Measurements from ENCODE around the gene SLC6A19.

SLC6A19 gene

GRCh38 chr5:1231354-1231905 is 30.0 kb downstream of the SLC6A19 start:
- no peak overlapping the region for H3K4me3 Mint-ChIP-seq
- H3K27me3 Mint-ChIP-seq = peaks cover 53% of the 10 kb centered on the region
- CTCF ChIA-PET = no interaction called here
- peaks cover 9% of the 10 kb centered on the region for H3K9me3 Mint-ChIP-seq
- no peak overlapping the region for H3K27ac Mint-ChIP-seq
- H3K4me1 Mint-ChIP-seq = peaks cover 31% of the 10 kb centered on the region
- DNase-seq = no peak
- H3K36me3 Mint-ChIP-seq = peaks cover 2% of the 10 kb centered on the region

GRCh38 chr5:1232780-1233179 is 31.4 kb downstream of the SLC6A19 start:
- Mint-ChIP-seq H3K4me1 (peaks cover 28% of the 10 kb centered on the region), H3K36me3 (peaks cover 2% of the 10 kb centered on the region), H3K9me3 (peaks cover 9% of the 10 kb centered on the region), H3K27ac (no peak overlapping the region), H3K27me3 (peaks cover 48% of the 10 kb centered on the region), H3K4me3 (no peak overlapping the region)
- CTCF ChIA-PET = no interaction called here
- no peak for DNase-seq

GRCh38 chr5:1235379-1235778 is 34.0 kb downstream of the SLC6A19 start:
- Mint-ChIP-seq H3K9me3 (peaks cover 9% of the 10 kb centered on the region), H3K27me3 (peaks cover 22% of the 10 kb centered on the region), H3K4me1 (peaks cover 2% of the 10 kb centered on the region), H3K4me3 (no peak overlapping the region), H3K27ac (no peak overlapping the region), H3K36me3 (peaks cover 2% of the 10 kb centered on the region)
- CTCF ChIA-PET = interaction anchor here (0.8 kb wide), 1 partner anchor 68 kb away, joined by 4 read pairs; no protein-coding TSS in a partner anchor
- no peak for DNase-seq

- H3K27ac Mint-ChIP-seq = no peak overlapping the region
- no peak for DNase-seq
- CTCF ChIA-PET = no interaction called here
- no peak overlapping the region for H3K4me3 Mint-ChIP-seq
- peaks cover 9% of the 10 kb centered on the region for H3K9me3 Mint-ChIP-seq
- H3K4me1 Mint-ChIP-seq = no peaks in the 10 kb centered on the region
- H3K36me3 Mint-ChIP-seq = peaks cover 2% of the 10 kb centered on the region
- peaks cover 18% of the 10 kb centered on the region for H3K27me3 Mint-ChIP-seq
Observed at GRCh38 chr5:1235838-1236237, 34.4 kb downstream of the SLC6A19 start.

- Mint-ChIP-seq H3K9me3 (peaks cover 9% of the 10 kb centered on the region), H3K27me3 (peaks cover 17% of the 10 kb centered on the region), H3K36me3 (peaks cover 2% of the 10 kb centered on the region), H3K4me1 (no peaks in the 10 kb centered on the region), H3K27ac (no peak overlapping the region), H3K4me3 (no peak overlapping the region)
- no peak for DNase-seq
- CTCF ChIA-PET = no interaction called here
Observed at GRCh38 chr5:1239505-1240251, 38.3 kb downstream of the SLC6A19 start.

- no peak for DNase-seq
- CTCF ChIA-PET = no interaction called here
- H3K9me3 Mint-ChIP-seq = peaks cover 6% of the 10 kb centered on the region
- H3K27ac Mint-ChIP-seq = peak overlapping the region; percentile 42
- peaks cover 2% of the 10 kb centered on the region for H3K36me3 Mint-ChIP-seq
- no peaks in the 10 kb centered on the region for H3K4me1 Mint-ChIP-seq
- peaks cover 19% of the 10 kb centered on the region for H3K27me3 Mint-ChIP-seq
- H3K4me3 Mint-ChIP-seq = no peak overlapping the region
Observed at GRCh38 chr5:1240496-1241260, 39.3 kb downstream of the SLC6A19 start.

- Mint-ChIP-seq H3K27me3 (peaks cover 26% of the 10 kb centered on the region), H3K4me1 (no peaks in the 10 kb centered on the region), H3K9me3 (no peaks in the 10 kb centered on the region), H3K27ac (no peak overlapping the region), H3K36me3 (no peaks in the 10 kb centered on the region), H3K4me3 (no peak overlapping the region)
- CTCF ChIA-PET = no interaction called here
- DNase-seq = no peak
Observed at GRCh38 chr5:1241509-1242080, 40.2 kb downstream of the SLC6A19 start.

GRCh38 chr5:1242733-1243486 is 41.5 kb downstream of the SLC6A19 start:
- no peak for DNase-seq
- Mint-ChIP-seq H3K36me3 (no peaks in the 10 kb centered on the region), H3K4me3 (no peak overlapping the region), H3K27me3 (peaks cover 39% of the 10 kb centered on the region), H3K27ac (no peak overlapping the region), H3K9me3 (no peaks in the 10 kb centered on the region), H3K4me1 (no peaks in the 10 kb centered on the region)
- CTCF ChIA-PET = no interaction called here

- DNase-seq = no peak
- no peaks in the 10 kb centered on the region for H3K36me3 Mint-ChIP-seq
- peaks cover 46% of the 10 kb centered on the region for H3K27me3 Mint-ChIP-seq
- no peak overlapping the region for H3K27ac Mint-ChIP-seq
- H3K4me3 Mint-ChIP-seq = no peak overlapping the region
- no peaks in the 10 kb centered on the region for H3K9me3 Mint-ChIP-seq
- CTCF ChIA-PET = no interaction called here
- no peaks in the 10 kb centered on the region for H3K4me1 Mint-ChIP-seq
Observed at GRCh38 chr5:1243487-1244130, 42.2 kb downstream of the SLC6A19 start.

- no peaks in the 10 kb centered on the region for H3K4me1 Mint-ChIP-seq
- H3K27me3 Mint-ChIP-seq = peaks cover 51% of the 10 kb centered on the region
- DNase-seq = no peak
- no peak overlapping the region for H3K27ac Mint-ChIP-seq
- no peaks in the 10 kb centered on the region for H3K36me3 Mint-ChIP-seq
- no peaks in the 10 kb centered on the region for H3K9me3 Mint-ChIP-seq
- CTCF ChIA-PET = no interaction called here
- H3K4me3 Mint-ChIP-seq = no peak overlapping the region
Observed at GRCh38 chr5:1244255-1244654, 42.9 kb downstream of the SLC6A19 start.

- no peak for DNase-seq
- H3K27ac Mint-ChIP-seq = no peak overlapping the region
- peaks cover 54% of the 10 kb centered on the region for H3K27me3 Mint-ChIP-seq
- CTCF ChIA-PET = no interaction called here
- H3K4me3 Mint-ChIP-seq = no peak overlapping the region
- H3K36me3 Mint-ChIP-seq = no peaks in the 10 kb centered on the region
- H3K9me3 Mint-ChIP-seq = no peaks in the 10 kb centered on the region
- no peaks in the 10 kb centered on the region for H3K4me1 Mint-ChIP-seq
Observed at GRCh38 chr5:1244976-1245375, 43.6 kb downstream of the SLC6A19 start.

GRCh38 chr5:1245905-1246576 is 44.6 kb downstream of the SLC6A19 start:
- Mint-ChIP-seq H3K27me3 (peaks cover 65% of the 10 kb centered on the region), H3K9me3 (no peaks in the 10 kb centered on the region), H3K27ac (no peak overlapping the region), H3K4me3 (no peak overlapping the region), H3K36me3 (no peaks in the 10 kb centered on the region), H3K4me1 (no peaks in the 10 kb centered on the region)
- CTCF ChIA-PET = no interaction called here
- DNase-seq = no peak

GRCh38 chr5:1246711-1247431 is 45.5 kb downstream of the SLC6A19 start:
- Mint-ChIP-seq H3K4me1 (no peaks in the 10 kb centered on the region), H3K27ac (no peak overlapping the region), H3K9me3 (no peaks in the 10 kb centered on the region), H3K36me3 (no peaks in the 10 kb centered on the region), H3K4me3 (no peak overlapping the region), H3K27me3 (peaks cover 65% of the 10 kb centered on the region)
- CTCF ChIA-PET = no interaction called here
- peak; percentile 66 for DNase-seq
